ENCODE results near the gene USP4. TPM values are rescaled to one million over a fixed set of nuclear protein-coding genes. Genes with fewer than 3 reads are reported as not detected.

Gene USP4
- total and polyA plus RNA-seq, 2 of the 13 experiments (the other 11 are each of a cell fraction or from before 2014, with no cell fraction given): 9.2 to 20.8 TPM

GRCh38 chr3:49277383-49277775 lies 62.5 kb downstream of the USP4 start:
- Histone ChIP-seq H3K27ac (ENCODE audit: extremely low read length, insufficient read depth, low read length) (no peak overlapping the region), H3K79me2 (ENCODE audit: insufficient read depth, low read length) (no peaks in the 10 kb centered on the region), H2AFZ (ENCODE audit: low read length) (no peak overlapping the region), H3K36me3 (replicated peaks in 1 of 2; ENCODE audit: control insufficient read depth in 1 of 2, insufficient read depth in 2 of 2, low read length in 2 of 2) (peaks cover 3 to 32% of the 10 kb centered on the region in 2 experiments; a peak in 4 of 5 replicates), H4K20me1 (ENCODE audit: insufficient read depth, low read length) (no peaks in the 10 kb centered on the region), H3K9ac (ENCODE audit: insufficient read depth, low read depth, low read length) (no peak overlapping the region), H3K4me1 (ENCODE audit: insufficient read depth, low read length) (no peaks in the 10 kb centered on the region), H3K4me2 (ENCODE audit: low read depth, low read length) (no peak overlapping the region), H3K4me3 (replicated peaks in 1 of 3; ENCODE audit: insufficient read depth in 1 of 3, low read depth in 2 of 3, low read length in 3 of 3) (no peak overlapping the region), H3K27me3 (ENCODE audit: control insufficient read depth in 1 of 2, insufficient read depth in 2 of 2, low read length in 2 of 2) (no peaks in the 10 kb centered on the region), H3K9me3 (ENCODE audit: low read length) (no peaks in the 10 kb centered on the region)
- DNase-seq (ENCODE audit: low spot score) (no peak), FAIRE-seq (no peak), ATAC-seq (no peak)
- POLR2A ChIA-PET: no interaction called here
- CTCF ChIA-PET (ENCODE audit: low intra/inter-chr PET ratio, low total read pairs): no interaction called here
- TSS peak; percentile 39 for BruUV-seq (replicated peaks)
- intact Hi-C loops (cut with micrococcal nuclease; ENCODE audit: unreplicated experiment): no loop called here
- WGBS (ENCODE audit: low lambda C conversion rate): 95% methylated on average over 9 of the region's 9 CpGs
- no peak for TF ChIP-seq ZNF512B (CRISPR knock-in tag; IDR thresholded peaks at IDR 0.05; ENCODE audit: borderline replicate concordance)
- TF ChIP-seq ZFP41 (CRISPR knock-in tag; IDR thresholded peaks at IDR 0.05; ENCODE audit: borderline replicate concordance): no peak
- TF ChIP-seq RNF2 (conservative IDR thresholded peaks at IDR 0.05; ENCODE audit: low read depth): no peak
- TF ChIP-seq STAT6 (CRISPR knock-in tag; IDR thresholded peaks at IDR 0.05; ENCODE audit: borderline replicate concordance): no peak
- TF ChIP-seq GATA4 (IDR thresholded peaks at IDR 0.05; ENCODE audit: borderline replicate concordance, low read depth): no peak
- no peak for TF ChIP-seq ESRRA (CRISPR knock-in tag; IDR thresholded peaks at IDR 0.05; ENCODE audit: low read depth)
- no peak for TF ChIP-seq SKIL (CRISPR knock-in tag; IDR thresholded peaks at IDR 0.05; ENCODE audit: borderline replicate concordance)
- TF ChIP-seq ZNF674 (CRISPR knock-in tag; IDR thresholded peaks at IDR 0.05; ENCODE audit: low read depth): no peak
- in situ Hi-C loops (cut with HindIII; ENCODE audit: extremely low pct_ligation_motif_present, low pct_unique_long_range_greater_than_20kb): no loop called here

Data from HepG2 (cell line).